Bone marrow (tissue), 2 donors: ENCODE measurements around the gene RITA1.
"Not testable (repeated sequence)": the region's sequence is repeated elsewhere in the genome, so short reads cannot be mapped to it uniquely, and the experiment has no call there.

Experiments used
- DNase-seq, 2 donors: peaks; one replicate each; lab custom pipeline; 2025; lab: John Stamatoyannopoulos, UW

The RITA1 gene, protein sequence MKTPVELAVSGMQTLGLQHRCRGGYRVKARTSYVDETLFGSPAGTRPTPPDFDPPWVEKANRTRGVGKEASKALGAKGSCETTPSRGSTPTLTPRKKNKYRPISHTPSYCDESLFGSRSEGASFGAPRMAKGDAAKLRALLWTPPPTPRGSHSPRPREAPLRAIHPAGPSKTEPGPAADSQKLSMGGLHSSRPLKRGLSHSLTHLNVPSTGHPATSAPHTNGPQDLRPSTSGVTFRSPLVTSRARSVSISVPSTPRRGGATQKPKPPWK

DNA sequence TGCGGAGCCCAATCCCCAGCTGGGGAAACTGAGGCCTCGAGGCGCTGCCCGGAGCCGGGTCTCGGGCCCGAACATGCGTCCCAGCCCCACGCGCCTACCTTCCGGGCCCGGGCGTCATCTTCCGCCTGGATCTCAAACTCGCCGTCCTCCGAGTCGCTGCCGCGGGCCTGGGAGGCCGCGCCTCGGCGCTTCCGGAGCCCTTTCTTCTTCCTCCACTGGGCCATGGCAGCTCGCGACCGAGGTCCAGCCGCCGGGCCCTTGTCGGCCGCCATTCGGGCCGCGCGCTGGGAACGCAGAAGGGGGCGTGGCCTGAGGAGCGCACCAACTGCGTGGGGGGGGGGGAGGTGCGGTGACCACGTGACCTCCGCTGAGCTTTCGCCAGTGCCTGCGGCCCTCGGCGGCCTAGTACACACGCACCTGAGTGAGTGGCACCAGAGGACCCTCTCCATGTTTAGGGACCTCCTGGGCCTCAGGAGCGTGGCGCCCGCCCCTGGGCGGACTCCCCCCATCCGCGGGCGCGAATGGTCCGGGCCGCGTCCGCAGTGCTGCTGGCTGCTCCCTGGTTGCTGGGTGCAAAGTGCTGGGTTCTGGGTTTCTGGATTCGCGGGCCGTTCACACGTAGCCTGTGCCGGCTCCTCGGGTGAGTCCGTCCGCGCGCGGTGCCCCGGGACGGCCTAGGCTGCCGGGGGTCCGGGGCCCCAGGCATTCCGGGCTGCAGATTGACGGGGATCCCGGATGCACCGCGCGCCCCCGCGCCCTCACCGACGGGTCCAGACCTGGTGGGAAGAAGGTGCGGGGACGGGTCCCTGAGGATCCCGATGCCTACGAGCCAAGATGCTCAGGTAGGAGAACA is at the start of gene RITA1, which contains the start of gene DDX54:
Gene RITA1, plus strand, starts transcription at position 542 of the 853 bp plus-strand sequence. CDS start 1,026 bp downstream, outside the sequence.
Gene DDX54, minus strand, starts transcription at position 299 of the 853 bp plus-strand sequence. Its CDS starts 27 bp downstream, at position 272.
- peak; percentile 46 to 93 for DNase-seq

DNA sequence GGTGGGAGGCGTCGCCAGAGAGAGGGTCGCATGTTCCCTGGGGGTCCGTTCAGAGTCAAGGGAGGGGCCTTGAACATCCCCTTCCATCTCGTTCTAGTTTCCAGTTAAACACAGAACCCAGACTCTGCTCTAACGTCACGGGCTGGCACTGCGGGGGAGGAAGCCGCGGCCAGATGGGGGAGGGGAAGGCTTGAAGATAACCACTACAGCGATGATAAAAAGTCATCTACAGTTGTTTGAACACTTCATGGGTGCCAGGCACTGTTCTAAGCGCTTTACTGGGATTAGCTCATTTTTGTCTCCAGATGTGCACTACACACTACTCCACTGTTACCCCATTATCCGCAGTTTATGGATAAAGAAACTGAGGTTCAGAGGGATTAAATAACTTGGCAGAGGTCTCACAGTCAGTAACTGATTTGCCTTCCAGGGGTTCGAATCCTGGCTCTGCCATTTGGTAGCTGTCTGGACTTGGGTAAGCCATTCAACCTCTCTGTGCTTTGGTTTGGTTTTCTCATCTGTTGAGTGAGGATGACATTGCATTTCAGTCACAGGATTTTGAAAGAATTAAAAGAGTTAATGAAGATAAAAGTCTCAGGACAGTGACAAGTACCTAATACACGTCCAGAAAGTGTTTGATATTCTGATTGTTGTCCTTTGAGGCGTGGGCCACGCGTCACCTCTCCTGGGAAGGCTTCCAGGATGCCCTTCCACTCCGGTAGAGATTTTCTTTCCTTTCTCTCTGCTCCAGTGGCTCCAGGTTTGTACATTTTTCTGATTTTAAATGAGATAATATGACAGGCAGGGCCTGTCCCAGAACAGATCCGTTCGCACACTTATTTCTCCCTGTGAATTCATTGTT is 49.2 kb upstream of the RITA1 start:
- DNase-seq: no peak

DNA sequence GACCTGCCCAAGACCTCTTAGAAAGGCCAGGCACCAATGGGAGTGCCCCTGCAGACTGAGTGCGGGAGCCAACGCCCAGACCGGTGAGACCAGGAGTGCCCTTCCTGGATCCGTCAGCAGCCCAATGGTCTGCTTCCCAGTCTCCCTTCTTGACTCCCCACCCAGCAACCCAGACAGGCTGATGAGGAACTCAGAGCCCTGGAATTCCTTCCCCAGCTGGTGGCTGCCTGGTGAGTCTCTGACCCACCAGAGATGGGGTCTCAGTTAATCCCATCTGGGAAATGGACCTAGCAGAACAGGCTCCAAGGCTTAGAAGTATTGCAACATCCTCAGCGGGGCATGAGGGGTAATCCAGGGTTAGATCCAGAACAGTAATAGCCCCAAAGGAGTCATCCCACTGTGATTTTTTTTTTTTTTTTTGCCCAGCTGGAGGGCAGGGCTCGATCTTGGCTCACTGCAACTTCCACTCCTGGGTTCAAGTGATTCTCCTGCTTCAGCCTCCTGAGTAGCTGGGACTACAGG is 48.5 kb upstream of the RITA1 start:
- DNase-seq: no peak

DNA sequence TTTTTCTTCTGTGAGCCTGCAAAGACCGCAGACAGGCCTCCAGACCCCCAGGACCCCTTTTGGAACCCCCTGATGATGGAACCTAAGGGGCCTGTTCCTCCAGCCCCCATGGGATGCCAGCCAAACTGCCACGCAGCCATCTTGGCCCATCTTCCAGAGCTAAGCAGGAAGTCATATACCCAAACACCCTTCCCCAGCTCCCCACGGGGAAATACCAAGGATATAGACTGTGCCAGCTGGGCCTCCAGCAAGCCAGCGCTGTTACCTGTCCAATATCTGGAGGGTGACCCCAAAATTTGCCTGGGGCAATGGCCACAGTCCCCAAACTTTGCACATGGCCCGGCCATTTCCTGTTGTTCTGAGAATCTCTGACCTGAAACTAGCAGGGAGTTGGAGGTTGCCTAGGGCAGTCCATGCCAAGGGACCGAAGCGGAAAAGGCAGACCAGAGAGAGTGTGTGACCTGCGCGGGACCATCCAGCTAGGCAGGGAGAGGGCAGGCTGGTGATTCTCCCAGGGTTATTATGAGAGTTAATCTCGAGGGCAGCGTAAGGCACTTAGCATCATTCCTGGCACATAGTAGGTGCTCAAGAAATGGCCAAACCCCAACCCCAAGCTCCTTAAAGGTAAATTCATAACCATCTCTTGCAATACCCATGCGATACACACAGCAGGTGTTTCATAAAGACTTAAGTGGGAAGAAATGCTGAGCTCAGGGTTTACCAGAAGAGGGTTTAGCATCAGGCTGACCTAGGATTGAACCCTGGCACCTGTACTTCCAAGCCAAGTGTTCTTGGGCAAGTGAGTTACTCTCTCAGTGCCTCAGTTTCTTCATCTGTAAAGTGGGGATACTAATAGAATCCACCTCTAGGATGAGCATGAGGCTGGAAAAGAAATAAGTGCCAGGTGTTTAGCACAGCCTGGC is 47.4 kb upstream of the RITA1 start:
- no peak for DNase-seq

DNA sequence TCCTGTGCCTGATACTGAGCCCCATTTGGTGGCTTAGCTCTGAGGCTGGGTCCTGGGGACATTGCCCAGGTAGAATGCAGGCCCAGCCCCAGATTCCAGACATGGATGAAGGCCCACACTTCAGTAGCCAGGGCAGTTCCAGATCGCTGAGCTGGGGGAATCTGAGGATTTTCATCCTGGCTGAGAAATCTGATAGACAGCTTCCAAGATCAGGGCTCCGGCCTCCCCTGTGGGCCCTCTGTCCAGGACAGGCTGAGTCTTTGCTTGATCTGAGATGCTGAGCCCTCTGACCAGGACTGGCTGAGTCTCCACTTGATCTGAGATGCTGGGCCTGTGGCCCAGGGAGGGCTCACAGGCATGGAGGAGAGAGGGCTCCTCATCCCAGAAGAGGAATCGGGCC is 46.7 kb upstream of the RITA1 start:
- no peak for DNase-seq

DNA sequence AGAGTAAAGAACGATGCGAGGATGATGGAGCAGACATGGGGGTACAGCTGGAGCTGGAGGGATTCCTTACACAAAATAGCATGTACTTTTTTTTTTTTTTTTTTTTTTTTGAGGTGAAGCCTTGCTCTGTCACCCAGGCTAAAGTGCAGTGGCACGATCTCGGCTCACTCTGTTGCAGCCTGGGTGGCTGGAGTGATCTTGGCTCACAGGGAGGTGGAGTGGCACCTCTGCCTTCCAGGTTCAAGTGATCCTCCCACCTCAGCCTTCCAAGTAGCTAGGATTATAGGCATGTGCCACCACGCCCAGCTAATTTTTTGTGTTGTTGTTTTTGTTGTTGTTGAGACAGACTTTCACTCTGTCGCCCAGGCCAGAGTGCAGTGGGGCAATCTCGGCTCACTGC is 44.8 kb upstream of the RITA1 start:
- DNase-seq: no peak

DNA sequence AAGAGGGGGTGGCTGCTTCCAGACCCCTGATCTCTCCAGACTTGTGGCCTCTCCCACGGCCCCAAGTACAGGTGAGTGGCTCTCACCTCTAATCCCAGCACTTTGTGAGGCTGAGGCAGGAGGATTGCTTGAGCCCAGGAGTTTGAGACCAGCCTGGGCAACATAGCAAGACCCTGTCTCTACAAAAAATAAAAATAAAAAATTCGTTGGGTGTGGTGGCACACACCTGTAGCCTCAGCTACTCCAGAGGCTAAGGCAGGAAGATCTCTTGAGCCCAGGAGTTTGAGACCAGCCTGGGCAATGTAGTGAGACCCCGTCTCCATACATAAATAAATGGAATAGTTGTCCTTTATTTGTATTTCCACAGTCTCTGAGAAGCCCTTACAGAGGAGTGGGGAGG is 43.8 kb upstream of the RITA1 start:
- DNase-seq: not testable (repeated sequence)

DNA sequence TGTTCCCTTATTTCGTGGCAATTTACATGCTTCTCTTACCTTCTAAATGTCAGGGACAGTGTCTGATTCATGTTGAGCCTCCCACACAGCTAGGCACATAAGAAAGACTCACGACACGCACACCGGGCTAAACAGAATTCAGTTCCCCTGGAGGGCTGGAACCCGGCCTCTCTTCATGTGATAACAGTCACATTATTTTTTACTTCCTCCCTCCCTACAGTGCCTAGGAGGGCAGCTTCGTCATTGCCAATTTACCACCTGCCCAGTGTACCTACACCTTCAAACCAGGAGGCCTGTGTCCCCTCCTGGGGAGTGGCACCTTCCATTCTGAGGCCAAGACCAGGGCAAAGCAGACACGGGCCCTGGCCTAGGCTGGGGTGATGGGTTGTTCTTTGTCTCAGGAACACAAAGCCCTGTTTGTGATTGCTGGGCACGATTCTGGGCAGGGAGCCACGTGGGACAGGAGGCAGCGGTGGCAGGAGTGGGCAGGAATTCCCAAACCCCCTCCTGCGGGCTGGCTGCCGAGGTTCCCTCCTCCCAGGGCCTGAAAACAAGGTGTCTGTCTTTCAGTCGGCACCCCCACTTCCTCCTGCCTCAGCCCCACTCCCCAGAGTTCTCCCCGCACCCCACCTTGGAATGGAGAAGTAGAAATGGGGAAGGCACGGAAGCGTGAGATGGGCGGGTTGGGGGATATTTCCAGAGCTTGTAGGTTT is 43.2 kb upstream of the RITA1 start:
- peak; percentile 20 to 52 for DNase-seq

DNA sequence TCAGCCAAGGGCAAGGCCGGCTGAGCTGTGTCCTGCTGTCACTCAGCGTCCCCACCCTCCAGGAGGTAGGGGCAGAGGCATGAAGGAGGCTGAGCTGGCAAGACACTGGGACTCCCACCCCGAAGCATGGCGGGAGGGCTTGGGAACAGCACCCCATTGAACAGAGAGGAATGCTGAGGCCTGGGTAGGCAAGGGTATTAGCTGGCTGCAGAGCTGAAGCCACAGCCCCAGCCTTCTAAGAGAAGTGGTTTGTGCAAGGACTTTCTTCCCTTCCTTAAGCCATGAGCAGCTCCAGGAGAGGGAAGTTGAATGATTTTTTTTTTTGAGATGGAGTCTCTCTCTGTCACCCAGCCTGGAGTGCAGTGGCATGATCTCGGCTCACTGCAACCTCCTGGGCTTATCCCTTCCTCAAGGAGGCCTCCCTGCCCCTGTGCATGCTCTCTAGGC is 42.6 kb upstream of the RITA1 start:
- no peak for DNase-seq

DNA sequence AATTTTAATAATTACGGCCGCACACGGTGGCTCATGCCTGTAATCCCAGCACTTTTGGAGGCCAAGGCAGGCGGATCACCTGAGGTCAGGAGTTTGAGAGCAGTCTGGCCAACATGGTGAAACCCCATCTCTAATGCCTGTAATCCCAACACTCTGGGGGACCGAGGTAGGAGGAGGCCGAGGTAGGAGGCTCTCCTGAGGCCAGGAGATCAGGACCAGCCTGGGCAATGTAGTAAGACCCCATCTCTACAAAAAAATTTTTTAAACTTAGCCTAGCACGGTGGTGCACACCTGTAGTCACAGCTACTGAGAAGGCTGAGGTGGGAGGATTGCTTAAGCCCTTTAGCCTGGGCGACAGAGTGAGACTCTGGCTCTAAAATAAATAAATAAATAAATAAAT is 41.6 kb upstream of the RITA1 start:
- DNase-seq: no peak

DNA sequence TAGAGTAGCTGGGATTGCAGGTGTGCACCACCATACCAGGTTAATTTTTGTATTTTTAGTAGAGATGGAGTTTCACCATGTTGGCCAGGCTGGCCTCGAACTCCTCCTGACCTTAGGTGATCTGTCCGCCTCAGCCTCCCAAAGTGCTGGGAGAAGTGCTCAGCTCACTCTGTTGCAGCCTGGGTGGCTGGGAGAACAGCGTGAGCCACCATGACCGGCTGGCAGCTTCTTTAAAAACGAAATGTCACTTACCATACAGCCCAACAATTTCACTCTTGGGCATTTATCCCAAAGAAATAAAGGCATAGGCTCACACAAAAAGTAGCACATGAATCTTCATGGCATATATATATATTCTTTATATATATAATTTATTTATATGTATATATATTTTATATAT is 40.7 kb upstream of the RITA1 start:
- DNase-seq: no peak

DNA sequence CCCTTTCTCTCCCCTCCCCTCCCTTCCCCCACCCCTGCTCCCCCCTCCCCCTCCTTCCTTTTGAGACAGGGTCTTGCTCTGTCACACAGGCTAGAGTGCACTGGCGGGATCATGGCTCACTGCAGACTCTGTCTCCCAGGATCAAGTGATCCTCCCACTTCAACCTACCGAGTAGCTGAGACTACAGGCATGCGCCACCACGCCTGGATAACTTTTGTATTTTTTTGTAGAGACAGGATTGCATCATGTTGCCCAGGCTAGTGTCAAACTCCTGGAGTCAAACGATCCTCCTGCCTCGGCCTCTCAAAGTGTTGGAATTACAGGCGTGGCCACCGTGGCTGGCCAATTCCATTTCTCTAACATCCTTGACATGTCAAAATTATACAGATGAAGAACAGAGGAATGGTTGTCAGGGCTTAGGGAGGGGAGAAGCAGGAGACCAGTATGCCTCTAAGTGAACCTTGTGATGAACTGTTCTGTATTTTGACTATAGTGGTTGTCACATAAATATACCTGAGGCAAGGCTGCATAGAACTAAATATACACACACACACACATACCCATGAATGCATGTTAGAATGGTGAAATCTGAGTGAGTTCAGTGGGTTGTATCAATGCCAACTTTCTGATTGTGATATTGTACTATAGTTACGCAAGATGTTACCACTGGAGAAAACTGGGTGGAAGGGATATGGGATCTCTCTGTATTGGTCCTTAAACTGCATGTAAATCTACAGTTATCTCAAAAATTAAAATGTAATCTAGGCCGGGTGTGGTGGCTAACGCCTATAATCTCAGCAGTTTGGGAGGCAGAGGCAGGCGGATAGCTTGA is 39.6 kb upstream of the RITA1 start:
- no peak for DNase-seq

DNA sequence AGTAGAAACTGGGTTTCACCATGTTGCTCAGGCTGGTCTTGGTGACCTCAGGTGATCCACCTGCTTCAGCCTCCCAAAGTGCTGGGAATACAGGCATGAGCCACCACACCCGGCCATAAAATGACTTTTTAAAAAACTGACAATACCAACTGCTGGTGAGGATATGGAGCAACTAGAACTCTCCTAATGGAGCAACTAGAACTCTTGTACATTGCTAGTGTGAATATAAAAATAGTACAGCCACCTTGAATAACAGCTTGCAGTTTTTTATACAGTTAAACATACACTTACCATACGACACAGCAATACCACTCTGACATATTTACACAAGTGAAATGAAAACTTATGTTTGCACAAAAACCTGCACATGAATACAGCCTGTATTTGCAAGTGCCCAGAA is 38.5 kb upstream of the RITA1 start:
- no peak for DNase-seq

DNA sequence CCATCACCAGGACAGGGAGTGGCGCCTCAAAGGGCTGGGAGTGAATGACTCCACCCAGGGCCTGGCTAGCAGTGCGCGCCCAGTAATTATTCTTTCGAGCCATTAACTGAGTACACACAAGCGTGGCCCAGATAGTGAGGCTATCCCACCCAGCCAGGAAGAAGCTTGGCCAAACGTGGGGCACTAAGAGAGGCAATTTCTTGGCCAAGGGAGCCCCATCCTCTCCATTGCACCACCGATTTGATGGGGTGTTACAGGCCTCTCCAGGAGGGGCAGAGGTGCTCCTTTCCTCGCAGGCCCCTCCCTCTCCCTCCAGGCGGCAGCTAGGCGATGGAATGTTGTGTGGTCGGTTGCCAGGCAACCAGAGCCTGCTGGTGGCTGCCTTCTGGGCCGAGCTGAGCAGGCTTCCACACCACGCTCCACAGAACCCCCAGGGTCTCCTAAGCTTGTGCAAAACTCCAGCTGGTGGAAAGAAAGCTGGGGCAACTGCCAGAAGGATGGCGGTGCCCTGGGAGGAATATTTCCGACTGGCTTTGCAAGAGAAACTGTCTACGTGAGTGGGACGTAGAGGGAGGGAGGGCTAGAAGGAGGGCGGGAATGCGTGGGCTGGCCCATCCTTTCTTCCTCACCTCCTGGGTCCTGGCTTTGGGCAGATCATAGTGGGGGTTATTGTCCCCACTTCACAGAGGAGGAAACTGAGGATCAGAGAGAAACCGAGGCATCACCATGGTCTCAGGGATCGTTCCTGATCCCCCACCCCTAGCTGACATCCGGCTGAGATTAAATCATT is 36.0 kb upstream of the RITA1 start, which contains the start of gene CFAP73:
Gene CFAP73, plus strand, starts transcription at position 364 of the 790 bp plus-strand sequence. Its CDS starts 134 bp downstream, at position 498.
- DNase-seq: no peak

DNA sequence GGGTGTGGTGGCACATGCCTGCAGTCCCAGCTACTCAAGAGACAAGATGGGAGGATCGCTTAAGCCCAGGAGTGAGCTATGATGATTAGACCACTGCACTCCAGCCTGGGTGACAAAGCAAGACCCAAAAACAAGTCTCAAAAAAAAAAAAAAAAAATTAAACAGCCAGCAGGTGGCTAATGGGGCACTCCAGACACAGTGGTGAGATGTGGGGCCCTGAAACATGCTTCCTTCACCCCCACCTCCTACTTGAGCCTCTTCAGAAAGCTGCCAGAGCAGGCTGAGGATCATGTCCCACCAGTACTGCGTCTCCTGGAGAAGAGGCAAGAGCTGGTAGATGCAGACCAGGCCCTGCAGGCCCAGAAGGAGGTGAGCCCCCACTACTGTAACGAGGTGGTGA is 33.9 kb upstream of the RITA1 start:
- DNase-seq: no peak

DNA sequence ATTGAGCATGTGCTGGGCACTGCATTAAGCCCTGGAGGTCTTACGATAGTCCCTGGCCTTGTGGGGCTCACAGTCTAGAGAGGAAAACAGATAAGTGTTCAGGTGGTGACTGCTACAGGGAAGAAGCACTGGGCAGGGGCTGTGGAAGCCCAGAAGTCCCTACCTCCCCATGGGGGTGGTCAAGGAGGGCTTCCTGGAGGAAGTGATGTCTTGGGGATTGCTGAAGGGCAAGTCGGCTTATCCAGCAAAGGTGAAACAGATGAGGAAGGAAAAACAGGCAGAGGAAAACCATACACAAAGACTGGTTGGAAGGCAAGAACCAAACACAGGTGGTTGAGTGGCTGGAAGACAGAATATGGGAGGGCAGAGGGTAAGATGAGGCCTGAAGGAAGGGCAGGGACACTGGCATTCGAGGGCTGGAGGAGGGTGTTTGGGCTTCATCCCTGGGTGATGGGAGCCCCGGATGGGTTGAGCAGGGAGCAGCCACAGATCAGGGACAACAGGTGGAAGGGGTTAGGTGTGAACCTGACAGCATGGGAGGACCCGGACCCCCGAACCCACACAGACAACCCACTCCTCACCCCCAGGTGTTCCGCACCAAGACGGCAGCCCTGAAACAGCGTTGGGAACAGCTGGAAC is 33.2 kb upstream of the RITA1 start:
- no peak for DNase-seq
